RWPE2 (cell line): ENCODE results near the gene COMT.
A peak's percentile ranks its signal among the peaks of the same experiment; 100 is the strongest.

ENCODE experiments used
- ATAC-seq: fragments of 200-7000 bp; cut with Tn5 transposase; 3 replicates; pipeline ENCODE4 v1.9.1; 2021; ENCODE audit warnings: low read depth
- DNase-seq: peaks from one replicate; pipeline ENCODE4 v3.0.0-alpha.2; 2020; ENCODE audit warnings: low spot score
- H3K27ac ChIP-seq: fragments of 450-650 bp; 2 replicates; pipeline ENCODE4 v1.5.1; 2017; ENCODE audit warnings: mild to moderate bottlenecking; ENCODE audit not compliant: poor library complexity, severe bottlenecking
- H3K27me3 ChIP-seq: fragments of 250-450 bp; sonication (Bioruptor Pico); 2 replicates; pipeline ENCODE4 v1.5.1; 2021; ENCODE audit warnings: mild to moderate bottlenecking, moderate library complexity; ENCODE audit not compliant: insufficient read depth, poor library complexity, severe bottlenecking
- H3K36me3 ChIP-seq: fragments of 250-450 bp; sonication (Bioruptor Pico); 2 replicates; pipeline ENCODE4 v1.5.1; 2020; ENCODE audit warnings: low read depth, mild to moderate bottlenecking, moderate library complexity
- H3K4me1 ChIP-seq: fragments of 250-450 bp; sonication (Bioruptor Pico); 2 replicates; pipeline ENCODE4 v1.5.1; 2021; ENCODE audit warnings: mild to moderate bottlenecking, moderate library complexity; ENCODE audit not compliant: insufficient read depth, poor library complexity, severe bottlenecking
- H3K4me3 ChIP-seq: fragments of 250-450 bp; sonication (Bioruptor Pico); 2 replicates; pipeline ENCODE4 v1.5.1; 2021; ENCODE audit warnings: mild to moderate bottlenecking, moderate library complexity; ENCODE audit not compliant: severe bottlenecking
- H3K9me3 ChIP-seq: fragments of 250-450 bp; sonication (Bioruptor Pico); 2 replicates; pipeline ENCODE4 v1.5.1; 2021; ENCODE audit warnings: mild to moderate bottlenecking, moderate library complexity; ENCODE audit not compliant: severe bottlenecking
- TF ChIP-seq, protein P1 (sequence below): fragments of 450-650 bp; IDR thresholded peaks from one replicate; pipeline ENCODE4 v1.5.1; 2017; ENCODE audit warnings: mild to moderate bottlenecking, moderate library complexity; ENCODE audit not compliant: poor library complexity, severe bottlenecking

COMT gene

DNA sequence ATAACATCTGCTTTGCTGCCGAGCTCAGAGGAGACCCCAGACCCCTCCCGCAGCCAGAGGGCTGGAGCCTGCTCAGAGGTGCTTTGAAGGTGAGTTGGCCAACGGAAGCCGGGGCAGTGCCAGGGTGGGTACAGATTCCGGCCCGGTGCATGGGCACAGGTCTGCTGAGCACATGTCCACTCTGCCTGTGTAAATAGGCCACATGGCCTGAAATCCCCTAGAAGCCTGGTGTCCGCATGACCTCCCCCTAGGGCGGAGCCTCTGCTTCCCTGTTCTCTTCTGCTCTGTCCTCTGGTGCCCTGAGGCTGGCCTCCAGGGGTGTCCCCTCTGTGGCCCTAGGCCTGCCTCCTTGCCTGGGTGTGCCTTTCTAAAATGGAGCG, 19.6 kb downstream of the COMT start:
- peaks cover 21% of the 10 kb centered on the region for H3K36me3 ChIP-seq
- H3K4me3 ChIP-seq = no peak overlapping the region
- peaks cover 16% of the 10 kb centered on the region for H3K4me1 ChIP-seq
- H3K27me3 ChIP-seq = no peaks in the 10 kb centered on the region
- TF ChIP-seq, protein P1, sequence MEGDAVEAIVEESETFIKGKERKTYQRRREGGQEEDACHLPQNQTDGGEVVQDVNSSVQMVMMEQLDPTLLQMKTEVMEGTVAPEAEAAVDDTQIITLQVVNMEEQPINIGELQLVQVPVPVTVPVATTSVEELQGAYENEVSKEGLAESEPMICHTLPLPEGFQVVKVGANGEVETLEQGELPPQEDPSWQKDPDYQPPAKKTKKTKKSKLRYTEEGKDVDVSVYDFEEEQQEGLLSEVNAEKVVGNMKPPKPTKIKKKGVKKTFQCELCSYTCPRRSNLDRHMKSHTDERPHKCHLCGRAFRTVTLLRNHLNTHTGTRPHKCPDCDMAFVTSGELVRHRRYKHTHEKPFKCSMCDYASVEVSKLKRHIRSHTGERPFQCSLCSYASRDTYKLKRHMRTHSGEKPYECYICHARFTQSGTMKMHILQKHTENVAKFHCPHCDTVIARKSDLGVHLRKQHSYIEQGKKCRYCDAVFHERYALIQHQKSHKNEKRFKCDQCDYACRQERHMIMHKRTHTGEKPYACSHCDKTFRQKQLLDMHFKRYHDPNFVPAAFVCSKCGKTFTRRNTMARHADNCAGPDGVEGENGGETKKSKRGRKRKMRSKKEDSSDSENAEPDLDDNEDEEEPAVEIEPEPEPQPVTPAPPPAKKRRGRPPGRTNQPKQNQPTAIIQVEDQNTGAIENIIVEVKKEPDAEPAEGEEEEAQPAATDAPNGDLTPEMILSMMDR = no peak
- no peaks in the 10 kb centered on the region for H3K9me3 ChIP-seq
- DNase-seq (peak; percentile 40), ATAC-seq (no peak)
- peak overlapping the region; percentile 91 for H3K27ac ChIP-seq

DNA sequence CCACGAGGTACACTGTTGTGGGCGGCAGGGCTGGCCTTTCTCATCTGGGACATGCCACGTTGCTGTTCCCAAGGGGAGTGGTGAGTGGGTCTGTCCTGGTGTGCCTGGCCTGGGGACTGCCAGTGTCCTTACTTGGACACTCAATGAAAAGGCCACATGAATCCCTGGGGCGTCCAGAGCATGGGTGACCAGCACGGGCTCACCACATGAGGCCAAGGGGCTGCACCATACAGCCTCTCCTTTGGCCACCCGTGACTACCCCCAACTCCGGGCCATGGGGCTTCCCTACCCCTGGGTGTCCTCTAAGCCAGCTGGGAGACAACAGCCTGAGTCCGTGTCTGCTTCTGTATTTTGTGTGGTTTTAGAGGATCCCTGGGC, 20.3 kb downstream of the COMT start:
- TF ChIP-seq, protein P1 = no peak
- Histone ChIP-seq H3K36me3 (peaks cover 21% of the 10 kb centered on the region), H3K9me3 (no peaks in the 10 kb centered on the region), H3K27me3 (no peaks in the 10 kb centered on the region), H3K4me1 (peaks cover 16% of the 10 kb centered on the region), H3K4me3 (no peak overlapping the region), H3K27ac (peak overlapping the region; percentile 91)
- DNase-seq (peak; percentile 42), ATAC-seq (no peak)

DNA sequence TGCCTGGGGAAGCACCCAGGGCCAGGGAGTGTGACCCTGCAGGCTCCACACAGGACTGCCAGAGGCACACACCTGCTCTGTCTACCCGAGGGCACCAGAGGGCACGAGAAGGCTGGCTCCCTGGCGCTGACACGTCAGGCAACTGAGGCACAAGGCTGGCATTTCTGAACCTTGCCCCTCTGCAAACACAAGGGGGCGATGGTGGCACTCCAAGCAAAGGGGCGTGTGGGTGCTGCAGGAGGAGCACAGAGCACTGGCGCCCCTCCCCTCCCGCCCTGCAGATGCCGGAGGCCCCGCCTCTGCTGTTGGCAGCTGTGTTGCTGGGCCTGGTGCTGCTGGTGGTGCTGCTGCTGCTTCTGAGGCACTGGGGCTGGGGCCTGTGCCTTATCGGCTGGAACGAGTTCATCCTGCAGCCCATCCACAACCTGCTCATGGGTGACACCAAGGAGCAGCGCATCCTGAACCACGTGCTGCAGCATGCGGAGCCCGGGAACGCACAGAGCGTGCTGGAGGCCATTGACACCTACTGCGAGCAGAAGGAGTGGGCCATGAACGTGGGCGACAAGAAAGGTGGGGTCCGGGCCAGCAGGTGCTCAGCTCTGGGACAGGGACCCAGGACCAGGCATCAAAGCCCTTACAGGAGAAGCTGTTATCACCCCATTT, 20.8 kb downstream of the COMT start:
- Histone ChIP-seq H3K27ac (peak overlapping the region; percentile 91), H3K9me3 (no peaks in the 10 kb centered on the region), H3K4me1 (peaks cover 16% of the 10 kb centered on the region), H3K36me3 (peaks cover 21% of the 10 kb centered on the region), H3K27me3 (no peaks in the 10 kb centered on the region), H3K4me3 (peak overlapping the region; percentile 2)
- DNase-seq (peak; percentile 88), ATAC-seq (peak; percentile 66)
- TF ChIP-seq, protein P1 = peak; percentile 82

DNA sequence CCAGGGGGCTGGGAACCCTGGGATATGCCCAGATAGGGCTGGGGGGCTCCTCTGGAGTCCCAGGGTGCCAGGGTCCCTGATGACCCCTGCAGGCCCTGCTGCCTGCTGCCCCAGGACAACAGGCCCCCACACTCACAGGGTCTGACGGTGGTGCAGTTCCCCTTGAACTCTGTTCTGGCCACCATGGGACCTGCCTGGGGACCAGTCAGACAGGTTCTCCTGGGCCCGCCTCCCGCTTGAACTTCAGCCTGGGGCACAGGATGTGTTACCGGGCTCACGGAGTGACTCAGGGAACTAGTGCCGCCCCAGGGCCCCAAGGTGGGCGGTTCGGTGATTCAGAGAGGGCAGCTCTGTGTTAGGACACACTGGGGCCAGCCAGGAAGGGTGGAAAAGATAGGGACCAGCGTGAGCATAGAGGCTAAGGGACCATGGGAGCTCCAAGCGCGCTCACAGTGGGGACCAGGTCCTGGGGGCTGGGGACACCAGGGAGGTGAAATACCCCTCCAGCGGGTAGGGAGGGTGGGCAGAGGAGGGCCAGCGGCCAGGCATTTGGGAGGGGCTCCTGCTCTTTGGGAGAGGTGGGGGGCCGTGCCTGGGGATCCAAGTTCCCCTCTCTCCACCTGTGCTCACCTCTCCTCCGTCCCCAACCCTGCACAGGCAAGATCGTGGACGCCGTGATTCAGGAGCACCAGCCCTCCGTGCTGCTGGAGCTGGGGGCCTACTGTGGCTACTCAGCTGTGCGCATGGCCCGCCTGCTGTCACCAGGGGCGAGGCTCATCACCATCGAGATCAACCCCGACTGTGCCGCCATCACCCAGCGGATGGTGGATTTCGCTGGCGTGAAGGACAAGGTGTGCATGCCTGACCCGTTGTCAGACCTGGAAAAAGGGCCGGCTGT, 21.6 kb downstream of the COMT start:
- H3K4me3 ChIP-seq = peak overlapping the region; percentile 2
- H3K9me3 ChIP-seq = no peaks in the 10 kb centered on the region
- ATAC-seq = peak; percentile 92
- H3K4me1 ChIP-seq = peaks cover 16% of the 10 kb centered on the region
- H3K36me3 ChIP-seq = peaks cover 21% of the 10 kb centered on the region
- TF ChIP-seq, protein P1 = no peak
- no peaks in the 10 kb centered on the region for H3K27me3 ChIP-seq
- peak overlapping the region; percentile 91 for H3K27ac ChIP-seq
- DNase-seq = peak; percentile 98
